Fibroblast of lung (primary cell): ENCODE measurements around the gene ZNRD2. TPM values are rescaled to one million over a fixed set of nuclear protein-coding genes. Genes with fewer than 3 reads are reported as not detected.

ENCODE experiments used
- DNase-seq, 2 donors: peaks; one replicate each; pipeline versions ENCODE4 v3.0.0 to v3.0.0-alpha.2; 2010; ENCODE audit warnings: low read depth in 2 of 2
- H2AFZ ChIP-seq: 2 replicates; pipeline ENCODE4 v1.5.1; 2012; ENCODE audit warnings: low read length, control low read depth, inconsistent platforms
- H3K27ac ChIP-seq: 2 replicates; pipeline ENCODE4 v1.5.1; 2011; ENCODE audit warnings: low read length, control low read depth; ENCODE audit not compliant: insufficient read depth
- H3K27me3 ChIP-seq: 2 replicates; pipeline ENCODE4 v1.5.1; 2011; ENCODE audit warnings: mild to moderate bottlenecking, low read length; ENCODE audit not compliant: control insufficient read depth, insufficient read depth
- H3K36me3 ChIP-seq: 2 replicates; pipeline ENCODE4 v1.5.1; 2011; ENCODE audit warnings: low read length; ENCODE audit not compliant: control insufficient read depth, insufficient read depth
- H3K4me1 ChIP-seq: 2 replicates; pipeline ENCODE4 v1.5.1; 2011; ENCODE audit warnings: low read length; ENCODE audit not compliant: control insufficient read depth, insufficient read depth; ENCODE audit errors: extremely low read depth
- H3K4me2 ChIP-seq: 2 replicates; pipeline ENCODE4 v1.5.1; 2011; ENCODE audit warnings: low read length, control low read depth; ENCODE audit not compliant: insufficient read depth; ENCODE audit errors: extremely low read depth
- H3K4me3 ChIP-seq, 4 experiments: fragments of 200-600 bp in 1 of 4; sonication (generic) in 1 of 4; replicated peaks in 1 of 4; 2 replicates each; pipeline ENCODE4 v1.5.1; 2011 to 2016; ENCODE audit warnings: low read length in 4 of 4, low read depth in 3 of 4, mild to moderate bottlenecking in 3 of 4, control low read depth in 2 of 4, inconsistent platforms in 1 of 4, mixed read lengths in 1 of 4; ENCODE audit not compliant: insufficient read depth in 1 of 4; ENCODE audit errors: control extremely low read depth in 1 of 4
- H3K79me2 ChIP-seq: 2 replicates; pipeline ENCODE4 v1.5.1; 2012; ENCODE audit warnings: mild to moderate bottlenecking, low read length, inconsistent platforms; ENCODE audit not compliant: control insufficient read depth, insufficient read depth
- H3K9ac ChIP-seq: 2 replicates; pipeline ENCODE4 v1.5.1; 2011; ENCODE audit warnings: mild to moderate bottlenecking, low read length, control low read depth; ENCODE audit not compliant: insufficient read depth
- H3K9me3 ChIP-seq: 2 replicates; pipeline ENCODE4 v1.5.1; 2012; ENCODE audit warnings: low read depth, low read length; ENCODE audit not compliant: control insufficient read depth, insufficient read depth
- H4K20me1 ChIP-seq: 2 replicates; pipeline ENCODE4 v1.5.1; 2011; ENCODE audit warnings: low read length; ENCODE audit not compliant: control insufficient read depth, insufficient read depth; ENCODE audit errors: extremely low read depth
- EZH2 ChIP-seq: IDR thresholded peaks from 2 replicates; pipeline ENCODE4 v1.5.1; 2012; ENCODE audit warnings: low read length, control low read depth, mild to moderate bottlenecking; ENCODE audit errors: missing control alignments
- polyA plus RNA-seq, 2 donors: library from polyadenylated mRNA; depleted of rRNA in 1 of 2; stranded (reverse) in 1 of 2; unstranded in 1 of 2; fragments of >200 nt; gene quantifications; 2 replicates each; pipeline ENCODE4 v1.2.1, GENCODE V29; 2011 to 2012; ENCODE audit warnings: missing spikeins in 1 of 2
- total RNA-seq: library from RNA; depleted of rRNA; stranded (reverse); fragments of >200 nt; gene quantifications from 2 replicates; pipeline ENCODE4 v1.2.1, GENCODE V29; 2014
- TF ChIP-seq, protein P1 (sequence below), 2 donors: IDR thresholded peaks in 1 of 2; conservative IDR thresholded peaks in 1 of 2; 1 replicate in 1 of 2; 2 replicates in 1 of 2; pipeline ENCODE4 v1.5.1; 2011 to 2012; ENCODE audit warnings: low read length in 2 of 2, control low read depth in 1 of 2, inconsistent platforms in 1 of 2, low read depth in 1 of 2, mild to moderate bottlenecking in 1 of 2

The ZNRD2 gene
- total and polyA plus RNA-seq, 2 donors (not counting 1 experiment from before 2014, with no cell fraction given): 20.8 to 25.8 TPM

GRCh38 chr11:65616575-65617001, 46.3 kb downstream of the ZNRD2 start:
- peak overlapping the region; percentile 92 for H3K9ac ChIP-seq
- DNase-seq: no peak
- no peaks in the 10 kb centered on the region for H4K20me1 ChIP-seq
- no peak for TF ChIP-seq EZH2
- TF ChIP-seq, protein P1, sequence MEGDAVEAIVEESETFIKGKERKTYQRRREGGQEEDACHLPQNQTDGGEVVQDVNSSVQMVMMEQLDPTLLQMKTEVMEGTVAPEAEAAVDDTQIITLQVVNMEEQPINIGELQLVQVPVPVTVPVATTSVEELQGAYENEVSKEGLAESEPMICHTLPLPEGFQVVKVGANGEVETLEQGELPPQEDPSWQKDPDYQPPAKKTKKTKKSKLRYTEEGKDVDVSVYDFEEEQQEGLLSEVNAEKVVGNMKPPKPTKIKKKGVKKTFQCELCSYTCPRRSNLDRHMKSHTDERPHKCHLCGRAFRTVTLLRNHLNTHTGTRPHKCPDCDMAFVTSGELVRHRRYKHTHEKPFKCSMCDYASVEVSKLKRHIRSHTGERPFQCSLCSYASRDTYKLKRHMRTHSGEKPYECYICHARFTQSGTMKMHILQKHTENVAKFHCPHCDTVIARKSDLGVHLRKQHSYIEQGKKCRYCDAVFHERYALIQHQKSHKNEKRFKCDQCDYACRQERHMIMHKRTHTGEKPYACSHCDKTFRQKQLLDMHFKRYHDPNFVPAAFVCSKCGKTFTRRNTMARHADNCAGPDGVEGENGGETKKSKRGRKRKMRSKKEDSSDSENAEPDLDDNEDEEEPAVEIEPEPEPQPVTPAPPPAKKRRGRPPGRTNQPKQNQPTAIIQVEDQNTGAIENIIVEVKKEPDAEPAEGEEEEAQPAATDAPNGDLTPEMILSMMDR (conservative IDR thresholded peaks at IDR 0.05 in 1 of 2, IDR thresholded peaks at IDR 0.05 in 1 of 2; ENCODE audit: low read depth in 1 of 2, low read length in 2 of 2): no peak
- no peaks in the 10 kb centered on the region for H3K27me3 ChIP-seq
- peak overlapping the region; percentile 68 for H3K27ac ChIP-seq
- peaks cover 22% of the 10 kb centered on the region for H3K4me1 ChIP-seq
- no peaks in the 10 kb centered on the region for H3K9me3 ChIP-seq
- peaks cover 46% of the 10 kb centered on the region for H3K79me2 ChIP-seq
- peaks cover 34% of the 10 kb centered on the region for H3K36me3 ChIP-seq
- peak overlapping the region; percentile 97 for H3K4me2 ChIP-seq
- no peak overlapping the region for H2AFZ ChIP-seq
- peak overlapping the region; percentile 74 to 82 (median 80) for H3K4me3 ChIP-seq

DNA sequence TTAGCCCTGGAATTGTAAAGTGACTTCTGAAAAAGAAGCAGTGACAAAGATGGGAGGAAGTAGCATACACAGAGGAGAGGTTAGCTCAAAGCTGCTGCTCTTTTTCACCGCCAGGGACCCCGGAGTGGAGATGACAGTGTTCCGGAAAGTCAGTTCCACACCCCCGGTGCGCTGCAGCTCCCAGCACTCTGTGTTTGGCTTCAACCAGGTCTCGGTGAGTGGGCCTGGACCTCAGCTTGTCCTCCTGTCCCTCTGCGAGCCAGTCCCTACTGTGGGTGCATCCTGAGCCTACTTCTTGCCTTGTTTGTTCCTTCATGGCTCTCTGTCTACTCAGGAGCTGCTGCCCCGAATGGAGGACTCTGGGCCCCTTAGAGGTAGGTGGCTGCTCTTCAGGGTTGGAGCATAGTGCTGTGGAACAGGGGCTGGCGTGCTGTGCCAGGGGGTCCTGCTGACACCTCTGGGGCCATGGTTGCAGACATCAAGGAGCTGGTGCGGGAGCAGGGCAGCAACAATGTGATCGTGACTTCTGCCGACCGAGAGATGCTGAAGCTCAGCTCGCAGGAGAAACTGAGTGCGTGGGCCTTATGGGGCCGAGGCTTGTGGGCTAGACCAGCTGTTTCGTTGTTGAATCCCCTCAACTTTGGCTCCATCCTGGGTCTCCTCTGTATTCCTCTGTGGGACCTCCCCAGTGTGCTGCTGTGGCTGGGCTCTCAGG, 47.0 kb downstream of the ZNRD2 start:
- peak overlapping the region; percentile 97 for H3K4me2 ChIP-seq
- peaks cover 39% of the 10 kb centered on the region for H3K79me2 ChIP-seq
- H3K9me3 ChIP-seq: no peaks in the 10 kb centered on the region
- peak overlapping the region; percentile 74 to 82 (median 80) for H3K4me3 ChIP-seq
- no peak for DNase-seq
- TF ChIP-seq EZH2: no peak
- TF ChIP-seq, protein P1 (conservative IDR thresholded peaks at IDR 0.05 in 1 of 2, IDR thresholded peaks at IDR 0.05 in 1 of 2; ENCODE audit: low read depth in 1 of 2, low read length in 2 of 2): no peak
- no peak overlapping the region for H3K27ac ChIP-seq
- H3K4me1 ChIP-seq: peaks cover 15% of the 10 kb centered on the region
- H2AFZ ChIP-seq: no peak overlapping the region
- H3K36me3 ChIP-seq: peaks cover 38% of the 10 kb centered on the region
- H4K20me1 ChIP-seq: no peaks in the 10 kb centered on the region
- no peak overlapping the region for H3K9ac ChIP-seq
- no peaks in the 10 kb centered on the region for H3K27me3 ChIP-seq

DNA sequence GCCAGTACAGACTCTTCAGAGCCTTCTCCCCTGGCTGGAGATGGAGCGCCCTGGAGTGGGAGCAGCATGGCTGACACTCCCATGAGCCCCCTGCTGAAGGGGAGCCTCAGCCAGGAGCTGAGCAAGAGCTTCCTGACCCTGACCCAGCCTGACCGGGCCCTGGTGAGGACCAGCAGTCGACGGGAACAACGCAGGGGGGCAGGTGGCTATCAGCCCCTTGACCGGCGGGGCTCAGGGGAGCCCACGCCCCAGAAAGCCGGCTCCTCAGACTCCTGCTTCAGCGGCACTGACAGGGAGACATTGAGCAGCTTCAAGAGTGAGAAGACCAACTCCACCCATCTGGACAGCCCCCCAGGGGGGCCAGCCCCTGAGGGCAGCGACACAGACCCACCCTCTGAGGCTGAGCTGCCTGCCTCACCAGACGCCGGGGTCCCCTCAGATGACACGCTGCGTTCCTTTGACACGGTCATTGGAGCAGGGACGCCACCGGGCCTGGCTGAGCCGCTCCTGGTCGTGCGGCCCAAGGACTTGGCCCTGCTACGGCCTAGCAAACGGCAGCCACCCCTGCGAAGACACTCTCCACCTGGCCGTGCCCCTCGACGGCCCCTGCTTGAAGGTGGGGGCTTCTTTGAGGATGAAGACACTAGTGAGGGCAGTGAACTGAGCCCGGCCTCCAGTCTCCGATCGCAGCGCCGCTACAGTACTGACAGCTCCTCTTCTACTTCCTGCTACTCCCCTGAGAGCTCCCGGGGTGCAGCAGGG, 47.9 kb downstream of the ZNRD2 start:
- no peaks in the 10 kb centered on the region for H3K9me3 ChIP-seq
- H2AFZ ChIP-seq: no peak overlapping the region
- H3K36me3 ChIP-seq: peaks cover 38% of the 10 kb centered on the region
- TF ChIP-seq, protein P1 (conservative IDR thresholded peaks at IDR 0.05 in 1 of 2, IDR thresholded peaks at IDR 0.05 in 1 of 2; ENCODE audit: low read depth in 1 of 2, low read length in 2 of 2): no peak
- no peak for TF ChIP-seq EZH2
- H3K4me1 ChIP-seq: peaks cover 6% of the 10 kb centered on the region
- no peak overlapping the region for H3K27ac ChIP-seq
- H3K9ac ChIP-seq: no peak overlapping the region
- no peak overlapping the region for H3K4me3 ChIP-seq
- peaks cover 30% of the 10 kb centered on the region for H3K79me2 ChIP-seq
- no peak overlapping the region for H3K4me2 ChIP-seq
- no peaks in the 10 kb centered on the region for H3K27me3 ChIP-seq
- no peaks in the 10 kb centered on the region for H4K20me1 ChIP-seq
- no peak for DNase-seq
